ENCODE results near the gene NPLOC4.

The NPLOC4 gene

GRCh38 chr17:81556863-81557262, 80.0 kb downstream of the NPLOC4 start:
- in situ Hi-C loops (cut with MboI; ENCODE audit: low sequenced_read_pairs, unreplicated experiment), result no loop called here
- DNase-seq (ENCODE audit: low spot score), result no peak
- TF ChIP-seq, protein P1, sequence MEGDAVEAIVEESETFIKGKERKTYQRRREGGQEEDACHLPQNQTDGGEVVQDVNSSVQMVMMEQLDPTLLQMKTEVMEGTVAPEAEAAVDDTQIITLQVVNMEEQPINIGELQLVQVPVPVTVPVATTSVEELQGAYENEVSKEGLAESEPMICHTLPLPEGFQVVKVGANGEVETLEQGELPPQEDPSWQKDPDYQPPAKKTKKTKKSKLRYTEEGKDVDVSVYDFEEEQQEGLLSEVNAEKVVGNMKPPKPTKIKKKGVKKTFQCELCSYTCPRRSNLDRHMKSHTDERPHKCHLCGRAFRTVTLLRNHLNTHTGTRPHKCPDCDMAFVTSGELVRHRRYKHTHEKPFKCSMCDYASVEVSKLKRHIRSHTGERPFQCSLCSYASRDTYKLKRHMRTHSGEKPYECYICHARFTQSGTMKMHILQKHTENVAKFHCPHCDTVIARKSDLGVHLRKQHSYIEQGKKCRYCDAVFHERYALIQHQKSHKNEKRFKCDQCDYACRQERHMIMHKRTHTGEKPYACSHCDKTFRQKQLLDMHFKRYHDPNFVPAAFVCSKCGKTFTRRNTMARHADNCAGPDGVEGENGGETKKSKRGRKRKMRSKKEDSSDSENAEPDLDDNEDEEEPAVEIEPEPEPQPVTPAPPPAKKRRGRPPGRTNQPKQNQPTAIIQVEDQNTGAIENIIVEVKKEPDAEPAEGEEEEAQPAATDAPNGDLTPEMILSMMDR (IDR thresholded peaks at IDR 0.05; ENCODE audit: borderline replicate concordance, control extremely low read depth, extremely low read depth, insufficient read depth, missing control alignments), result no peak

- TF ChIP-seq, protein P1 (IDR thresholded peaks at IDR 0.05; ENCODE audit: borderline replicate concordance, control extremely low read depth, extremely low read depth, insufficient read depth, missing control alignments), result no peak
- in situ Hi-C loops (cut with MboI; ENCODE audit: low sequenced_read_pairs, unreplicated experiment), result no loop called here
- DNase-seq (ENCODE audit: low spot score), result no peak
These were observed 80.7 kb downstream of the NPLOC4 start for GRCh38 chr17:81556175-81556691.

- DNase-seq (ENCODE audit: low spot score), result no peak
- TF ChIP-seq, protein P1 (IDR thresholded peaks at IDR 0.05; ENCODE audit: borderline replicate concordance, control extremely low read depth, extremely low read depth, insufficient read depth, missing control alignments), result no peak
- in situ Hi-C loops (cut with MboI; ENCODE audit: low sequenced_read_pairs, unreplicated experiment), result no loop called here
These were observed 83.2 kb downstream of the NPLOC4 start for GRCh38 chr17:81553616-81554181.

- DNase-seq (ENCODE audit: low spot score), result peak; percentile 88
- TF ChIP-seq, protein P1 (IDR thresholded peaks at IDR 0.05; ENCODE audit: borderline replicate concordance, control extremely low read depth, extremely low read depth, insufficient read depth, missing control alignments), result peak; percentile 10
- in situ Hi-C loops (cut with MboI; ENCODE audit: low sequenced_read_pairs, unreplicated experiment), result no loop called here
These were observed 83.8 kb downstream of the NPLOC4 start for GRCh38 chr17:81553018-81553615.

DNA sequence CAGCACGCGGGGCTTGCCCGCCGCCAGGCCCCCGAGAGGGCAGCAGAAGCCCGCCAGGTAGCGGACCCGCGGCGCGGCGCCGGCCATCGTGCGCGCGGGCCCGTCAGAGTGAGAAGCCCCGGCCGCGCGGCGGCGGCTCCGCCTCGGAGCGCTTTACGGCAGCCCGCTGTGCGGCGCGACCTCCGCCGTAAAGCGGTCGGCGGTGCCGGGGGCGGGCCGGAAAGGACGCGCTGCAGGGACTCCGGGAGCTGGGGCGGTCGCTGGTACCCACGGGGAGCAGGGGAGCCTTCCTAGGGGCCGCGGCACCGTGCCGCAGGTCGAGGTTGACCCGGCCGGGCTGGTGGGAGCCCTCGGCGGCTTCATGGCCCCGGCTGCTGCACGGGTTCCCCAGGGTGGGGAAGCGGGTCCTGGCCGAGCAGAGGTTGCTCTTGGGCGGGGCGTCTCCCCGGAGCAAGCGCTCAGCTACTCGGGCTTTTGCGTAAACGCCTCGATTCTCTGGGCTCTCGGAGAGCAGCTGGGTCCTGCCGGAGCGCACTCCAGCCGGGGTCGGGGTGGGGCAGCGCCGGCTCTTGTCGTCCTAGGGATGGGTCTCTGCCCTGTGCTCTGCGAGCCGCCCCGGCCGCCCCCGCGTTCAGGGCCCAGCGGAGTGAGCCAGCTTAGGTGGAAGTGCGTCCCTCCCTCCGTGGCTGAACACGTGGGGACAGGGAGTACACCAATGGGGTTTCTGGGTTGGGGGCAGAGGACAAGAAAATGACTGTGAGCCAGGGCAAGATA, 84.5 kb downstream of the NPLOC4 start, which contains the start of gene FAAP100:
Gene FAAP100, minus strand, starts transcription at position 110 of the 774 bp plus-strand sequence. Its CDS starts 23 bp downstream, at position 87.
- in situ Hi-C loops (cut with MboI; ENCODE audit: low sequenced_read_pairs, unreplicated experiment), result no loop called here
- TF ChIP-seq, protein P1 (IDR thresholded peaks at IDR 0.05; ENCODE audit: borderline replicate concordance, control extremely low read depth, extremely low read depth, insufficient read depth, missing control alignments), result no peak
- peak; percentile 96 for DNase-seq (ENCODE audit: low spot score)

DNA sequence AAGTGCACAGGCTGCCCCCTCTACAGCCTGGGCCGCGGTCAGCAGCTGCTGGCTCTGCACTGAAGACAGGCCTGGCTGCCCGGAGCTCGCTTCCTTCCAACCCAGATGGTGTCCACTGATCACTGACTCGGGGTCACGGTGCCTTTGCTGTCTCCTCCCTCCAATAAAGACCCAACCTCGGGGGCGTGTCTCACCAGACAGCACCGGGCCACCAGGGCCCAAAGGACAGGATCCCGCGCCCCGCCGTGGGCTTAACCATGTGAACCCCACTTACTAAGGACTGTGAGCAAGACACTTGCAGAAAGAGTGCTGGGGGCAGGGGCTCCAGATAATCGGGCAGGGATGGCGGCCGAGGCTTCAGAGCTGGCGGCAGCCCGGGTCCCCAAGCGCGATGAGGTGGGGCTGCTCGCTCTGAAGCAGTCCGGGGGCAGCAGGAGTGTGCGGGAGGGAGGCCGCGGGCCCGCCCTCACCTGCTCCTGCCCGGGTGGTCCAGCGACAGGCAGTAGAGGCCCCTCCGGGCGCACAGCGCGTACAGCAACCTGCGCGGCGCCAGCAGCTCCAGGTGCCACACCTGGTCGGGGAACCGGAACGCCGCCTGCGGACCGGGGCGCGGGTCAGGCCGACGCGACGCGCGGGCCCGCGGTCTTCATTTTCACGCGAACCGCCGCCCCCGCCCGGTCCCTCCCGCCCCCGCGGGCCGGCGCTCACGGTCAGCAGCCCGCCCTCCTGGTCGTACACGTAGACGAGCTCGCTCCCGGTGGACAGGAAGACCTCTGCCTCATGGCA, 85.3 kb downstream of the NPLOC4 start:
- in situ Hi-C loops (cut with MboI; ENCODE audit: low sequenced_read_pairs, unreplicated experiment), result no loop called here
- peak; percentile 62 for DNase-seq (ENCODE audit: low spot score)
- TF ChIP-seq, protein P1 (IDR thresholded peaks at IDR 0.05; ENCODE audit: borderline replicate concordance, control extremely low read depth, extremely low read depth, insufficient read depth, missing control alignments), result no peak
